Fibroblast of skin of left quadriceps (primary cell): Measurements from ENCODE around the gene CAPN6.
A peak's percentile ranks its signal among the peaks of the same experiment; 100 is the strongest.

Experiments
- DNase-seq, 2 experiments: peaks; one replicate each; pipeline ENCODE4 v3.0.0-alpha.2; 2013; ENCODE audit warnings: low read depth in 2 of 2

CAPN6 gene

DNA sequence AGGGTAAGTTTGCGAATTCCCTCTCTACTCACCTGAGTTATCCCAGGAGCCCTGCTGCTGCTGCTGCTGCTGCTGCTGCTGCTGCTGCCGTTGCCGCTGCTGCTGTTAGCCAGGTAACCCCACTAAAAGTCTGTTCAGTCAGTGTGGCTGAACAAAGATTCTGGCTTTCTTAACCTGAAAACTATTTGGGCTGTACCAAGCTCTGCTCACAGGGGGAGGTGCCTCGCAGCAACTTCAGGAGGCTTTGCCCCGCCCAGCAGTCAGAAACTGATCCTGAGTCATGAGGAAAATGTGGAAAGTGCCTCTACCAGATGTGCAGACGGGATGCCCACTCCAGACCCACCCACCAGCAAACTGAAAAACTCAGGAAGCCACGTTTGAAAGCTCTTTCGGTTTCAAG is at the start of gene CAPN6:
Gene CAPN6 (minus strand): TSS at position 145 of the 400 bp plus-strand sequence. CDS start 6,547 bp downstream, outside the sequence.
- DNase-seq = peak in 1 of 2 experiments; percentile 7

DNA sequence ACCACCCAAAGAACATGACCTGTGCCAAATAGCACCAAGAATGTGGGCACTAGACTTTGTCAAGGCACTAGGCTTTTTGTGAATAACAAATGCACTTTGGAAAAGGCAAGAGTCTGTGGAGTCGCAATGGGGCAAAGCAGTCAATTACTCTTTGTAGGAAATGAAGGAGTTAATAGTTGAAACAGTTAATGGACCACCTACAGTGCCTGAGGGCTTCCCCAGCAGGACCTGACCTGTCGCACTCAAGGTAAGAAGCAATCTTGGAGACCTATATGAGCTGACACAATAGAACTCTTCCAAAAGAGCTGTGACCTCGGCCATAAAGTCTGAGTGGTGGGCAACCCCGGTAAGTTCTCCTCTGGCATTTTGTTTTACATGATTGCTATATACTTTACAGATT is 49.2 kb upstream of the CAPN6 start:
- no peak for DNase-seq

GRCh38 chrX:111318901-111319300 is 48.6 kb upstream of the CAPN6 start:
- DNase-seq = no peak

GRCh38 chrX:111309083-111309482 is 38.8 kb upstream of the CAPN6 start:
- DNase-seq = no peak

DNA sequence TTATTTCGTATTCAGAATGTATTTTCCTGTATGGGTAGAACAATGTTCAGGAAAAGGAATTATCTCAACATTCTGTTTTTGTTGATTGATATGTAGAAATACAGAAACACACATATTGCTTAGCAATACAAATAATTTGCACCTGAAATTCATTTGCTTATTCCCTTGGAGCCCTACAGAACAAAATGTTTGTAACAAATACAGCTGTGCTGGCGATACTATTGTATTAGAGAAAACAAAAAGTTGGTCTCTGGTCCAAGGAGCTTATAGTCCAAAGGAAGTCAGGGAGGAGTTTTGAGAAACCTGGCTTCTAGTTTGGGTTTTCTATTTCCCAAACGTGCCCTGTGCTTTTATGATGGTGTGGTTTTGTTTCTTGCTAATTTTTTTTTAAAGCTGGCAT is 37.8 kb upstream of the CAPN6 start:
- DNase-seq = no peak

DNA sequence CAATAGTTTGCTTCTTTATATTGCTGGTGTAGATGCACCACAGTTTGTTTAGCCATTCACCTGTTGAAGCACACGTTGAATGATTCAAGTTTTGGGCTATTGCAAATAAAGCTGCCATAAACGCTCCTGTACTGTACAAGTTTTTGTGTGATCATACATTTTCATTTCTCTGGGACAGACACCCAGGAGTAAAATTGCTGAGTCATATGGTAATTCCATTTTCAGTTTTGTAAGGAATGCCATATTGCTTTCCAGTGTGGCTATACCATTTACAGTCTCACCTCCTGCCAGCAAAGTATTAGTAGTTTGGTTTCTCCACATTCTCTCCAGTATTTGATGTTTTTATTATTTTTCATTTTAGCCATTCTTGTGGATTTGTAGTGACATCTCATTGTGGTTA is 32.0 kb upstream of the CAPN6 start:
- DNase-seq = no peak

- no peak for DNase-seq
These were observed 18.6 kb upstream of the CAPN6 start for GRCh38 chrX:111288841-111289240.

DNA sequence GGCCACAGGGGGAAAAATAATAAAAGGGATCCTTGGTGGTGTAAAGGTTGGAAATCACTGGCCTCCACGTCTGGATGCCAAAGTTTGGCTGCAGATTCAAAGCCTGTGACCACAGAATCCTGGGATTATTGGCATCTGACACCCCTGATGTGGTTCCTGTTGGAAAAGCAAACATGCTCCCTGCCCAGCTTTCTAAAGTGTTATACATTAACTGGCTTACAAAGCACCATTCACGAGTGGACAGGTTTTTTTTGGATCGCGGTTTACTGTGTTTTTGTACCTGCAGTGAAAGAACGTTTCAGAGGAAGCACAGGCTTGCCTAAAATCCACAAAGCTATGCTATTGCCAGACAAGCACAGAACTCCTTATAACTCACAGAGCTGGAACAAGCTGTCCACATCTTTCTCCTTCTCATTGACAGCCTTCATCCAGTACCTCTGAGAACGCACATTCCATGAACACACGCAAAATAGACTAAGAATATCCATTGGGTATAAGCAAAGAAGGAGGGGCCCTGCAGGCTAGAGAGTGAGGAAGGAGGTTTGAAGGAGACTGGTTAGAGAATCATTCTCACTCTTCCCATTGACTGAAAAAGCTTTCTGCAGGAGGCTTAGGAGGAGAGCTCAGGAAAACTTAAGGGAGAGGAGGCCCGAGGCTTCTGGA is 14.5 kb upstream of the CAPN6 start:
- DNase-seq = no peak

GRCh38 chrX:111283446-111283845 is 13.2 kb upstream of the CAPN6 start:
- no peak for DNase-seq

GRCh38 chrX:111282991-111283390 is 12.7 kb upstream of the CAPN6 start:
- DNase-seq = no peak

GRCh38 chrX:111282139-111282538 is 11.9 kb upstream of the CAPN6 start:
- no peak for DNase-seq

DNA sequence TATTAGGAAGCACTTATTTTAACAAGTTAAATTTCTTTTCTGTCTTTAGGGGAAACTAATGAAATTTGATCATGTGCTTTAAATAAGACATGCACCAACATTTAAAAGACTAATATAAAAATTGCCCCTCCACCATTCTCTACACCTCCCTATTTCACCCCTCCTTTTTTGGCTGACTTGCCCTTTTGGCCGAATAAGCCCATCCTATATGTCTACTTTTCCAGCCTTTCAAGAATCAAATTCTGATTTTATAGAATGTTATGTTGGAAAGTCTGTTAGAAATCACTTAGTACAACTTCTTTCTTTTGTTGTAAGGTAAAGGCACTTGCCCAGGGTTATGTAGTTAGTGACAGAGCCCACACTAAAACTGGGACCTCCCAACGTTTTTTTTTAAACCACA is 1.8 kb downstream of the CAPN6 start:
- DNase-seq = no peak

GRCh38 chrX:111265486-111265885 is 4.8 kb downstream of the CAPN6 start:
- no peak for DNase-seq

- no peak for DNase-seq
These were observed 5.9 kb downstream of the CAPN6 start for GRCh38 chrX:111264385-111264784.

DNA sequence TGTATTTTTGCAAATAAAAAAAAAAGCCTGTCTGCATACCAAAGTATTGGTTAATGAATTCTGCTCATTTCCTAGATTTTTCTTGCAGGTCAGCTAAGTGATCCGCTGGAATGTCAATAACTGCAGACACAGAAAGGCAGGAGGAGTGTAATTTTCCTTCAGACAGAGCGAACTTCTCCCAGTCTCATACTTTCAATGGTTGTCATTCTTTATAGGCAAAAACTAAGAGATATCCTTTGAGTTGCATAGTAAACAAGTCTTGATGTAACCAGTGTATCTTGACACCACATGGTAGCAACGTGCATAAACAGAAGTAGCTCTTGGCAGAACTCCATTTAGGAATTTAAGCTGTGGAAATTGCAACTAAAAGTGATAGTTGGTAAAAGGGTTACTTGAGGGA is 8.2 kb downstream of the CAPN6 start:
- peak; percentile 1 to 4 for DNase-seq

DNA sequence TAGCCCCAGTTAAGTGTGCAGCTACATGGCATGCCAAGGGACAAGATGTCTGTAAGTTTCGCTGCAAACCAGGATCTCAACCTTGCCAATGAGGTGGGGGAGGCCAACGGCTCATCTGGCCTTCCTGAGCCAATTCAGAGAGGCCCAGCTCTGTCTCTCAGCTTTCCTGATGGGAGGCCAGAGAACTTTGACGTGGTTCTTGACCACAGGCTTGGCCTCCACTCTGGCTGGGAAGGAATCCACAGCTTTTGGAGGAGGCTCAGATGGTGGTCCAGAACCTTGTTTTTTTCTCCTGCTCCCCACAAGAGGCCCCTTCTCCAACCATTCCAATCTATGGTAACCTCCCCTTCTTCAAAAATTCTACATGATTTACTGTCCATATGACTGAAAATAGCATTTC is 9.8 kb downstream of the CAPN6 start:
- DNase-seq = no peak

- no peak for DNase-seq
These were observed 10.7 kb downstream of the CAPN6 start for GRCh38 chrX:111259559-111259958.

- DNase-seq = no peak
These were observed 12.6 kb downstream of the CAPN6 start for GRCh38 chrX:111257733-111258132.

- DNase-seq = no peak
These were observed 15.2 kb downstream of the CAPN6 start for GRCh38 chrX:111254896-111255693.

DNA sequence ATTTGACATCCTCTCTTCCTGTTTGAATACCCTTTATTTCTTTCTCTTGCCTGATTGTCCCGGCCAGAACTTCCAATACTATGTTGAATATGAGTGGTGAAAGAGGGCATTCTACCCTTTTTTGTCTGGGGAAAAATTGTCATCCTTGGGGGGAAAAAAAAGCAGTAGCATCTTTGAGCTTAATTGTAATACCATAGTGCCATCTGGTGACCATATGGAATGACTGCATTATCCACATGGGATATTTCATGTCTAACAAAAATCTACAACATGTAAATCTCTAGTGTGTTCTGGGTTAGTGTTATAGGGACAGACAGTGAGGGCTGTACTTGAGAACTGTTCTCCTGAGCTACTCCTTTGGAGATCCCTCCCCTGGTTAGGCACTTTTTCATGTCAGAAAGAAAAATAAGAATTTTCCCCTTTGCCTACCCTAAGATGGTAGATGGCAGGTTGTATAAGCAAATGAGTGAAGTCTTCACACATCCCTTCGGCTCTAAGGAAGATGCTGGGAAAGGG is 26.0 kb downstream of the CAPN6 start:
- no peak for DNase-seq

DNA sequence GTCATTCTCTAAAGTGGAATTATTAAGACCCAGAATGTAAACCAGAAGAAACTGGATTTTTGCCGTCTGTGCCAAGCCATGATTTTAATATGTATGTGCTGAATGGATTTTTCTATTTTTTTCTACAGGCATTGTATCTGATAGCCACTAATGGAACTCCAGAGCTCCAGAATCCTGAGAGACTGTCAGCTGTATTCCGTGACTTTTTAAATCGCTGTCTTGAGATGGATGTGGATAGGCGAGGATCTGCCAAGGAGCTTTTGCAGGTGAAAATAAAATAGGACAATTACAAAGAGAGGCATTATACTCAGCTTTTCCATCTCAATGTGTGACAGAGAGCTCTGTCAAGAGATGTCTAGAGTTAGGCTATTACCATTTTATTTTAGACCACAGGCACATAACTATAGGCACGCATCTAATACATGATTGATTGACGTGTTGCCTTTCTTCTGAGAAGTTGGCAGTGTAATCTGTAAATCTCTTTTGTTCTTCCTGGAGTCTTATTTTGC is 53.9 kb downstream of the CAPN6 start:
- DNase-seq = no peak

DNA sequence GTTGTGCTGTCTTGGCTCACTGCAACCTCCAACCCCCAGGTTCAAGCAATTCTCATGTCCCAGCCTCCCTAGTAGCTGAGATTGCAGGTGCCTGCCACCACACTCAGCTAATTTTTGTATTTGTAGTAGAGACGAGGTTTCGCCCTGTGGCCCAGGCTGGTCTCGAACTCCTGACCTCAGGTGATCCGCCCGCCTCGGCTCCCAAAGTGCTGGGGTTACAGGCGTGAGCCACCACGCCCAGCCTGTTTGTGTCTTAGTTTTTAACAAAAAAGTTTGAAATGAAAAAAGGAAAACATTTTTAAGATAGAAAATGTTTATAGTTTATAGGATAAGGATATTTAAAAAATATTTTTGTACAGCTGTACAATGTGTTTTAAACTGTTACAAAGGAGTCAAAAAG is 62.4 kb downstream of the CAPN6 start:
- DNase-seq = no peak

DNA sequence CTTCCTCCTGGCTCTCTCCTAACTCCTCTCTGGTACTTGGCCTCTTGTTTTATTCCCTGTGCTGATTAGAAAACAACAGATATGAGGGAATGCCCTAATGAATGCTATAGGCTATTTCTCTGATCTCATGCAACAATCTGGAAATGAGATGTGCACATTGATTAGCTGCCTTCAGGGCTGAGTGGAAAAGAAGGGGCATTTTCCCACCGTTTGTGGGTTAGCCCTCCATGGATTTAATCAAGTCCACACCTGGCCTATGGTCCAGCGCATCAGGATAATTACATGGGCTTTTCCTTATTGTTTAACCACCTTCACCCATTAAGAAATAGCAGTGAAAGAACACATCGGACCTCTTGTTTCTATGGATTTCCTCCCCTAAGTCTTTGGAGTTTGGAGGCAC is 70.0 kb downstream of the CAPN6 start:
- DNase-seq = no peak
